A549 treated with Hydrocortisone at 1 μM for 4 hours (cell line): ENCODE measurements around the gene GDF15. TPM values are rescaled to one million over a fixed set of nuclear protein-coding genes. Genes with fewer than 3 reads are reported as not detected.

Source experiments
- total RNA-seq: library from RNA; stranded (reverse); fragments of 200-300 nt; extraction: Qiagen RNA extraction; gene quantifications from 5 replicates; pipeline ENCODE4 v1.2.3, GENCODE V29; 2022

GDF15 gene, protein sequence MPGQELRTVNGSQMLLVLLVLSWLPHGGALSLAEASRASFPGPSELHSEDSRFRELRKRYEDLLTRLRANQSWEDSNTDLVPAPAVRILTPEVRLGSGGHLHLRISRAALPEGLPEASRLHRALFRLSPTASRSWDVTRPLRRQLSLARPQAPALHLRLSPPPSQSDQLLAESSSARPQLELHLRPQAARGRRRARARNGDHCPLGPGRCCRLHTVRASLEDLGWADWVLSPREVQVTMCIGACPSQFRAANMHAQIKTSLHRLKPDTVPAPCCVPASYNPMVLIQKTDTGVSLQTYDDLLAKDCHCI
- 11.9 to 24.9 TPM (median 20.6 TPM) in 5 replicates for total RNA-seq

DNA sequence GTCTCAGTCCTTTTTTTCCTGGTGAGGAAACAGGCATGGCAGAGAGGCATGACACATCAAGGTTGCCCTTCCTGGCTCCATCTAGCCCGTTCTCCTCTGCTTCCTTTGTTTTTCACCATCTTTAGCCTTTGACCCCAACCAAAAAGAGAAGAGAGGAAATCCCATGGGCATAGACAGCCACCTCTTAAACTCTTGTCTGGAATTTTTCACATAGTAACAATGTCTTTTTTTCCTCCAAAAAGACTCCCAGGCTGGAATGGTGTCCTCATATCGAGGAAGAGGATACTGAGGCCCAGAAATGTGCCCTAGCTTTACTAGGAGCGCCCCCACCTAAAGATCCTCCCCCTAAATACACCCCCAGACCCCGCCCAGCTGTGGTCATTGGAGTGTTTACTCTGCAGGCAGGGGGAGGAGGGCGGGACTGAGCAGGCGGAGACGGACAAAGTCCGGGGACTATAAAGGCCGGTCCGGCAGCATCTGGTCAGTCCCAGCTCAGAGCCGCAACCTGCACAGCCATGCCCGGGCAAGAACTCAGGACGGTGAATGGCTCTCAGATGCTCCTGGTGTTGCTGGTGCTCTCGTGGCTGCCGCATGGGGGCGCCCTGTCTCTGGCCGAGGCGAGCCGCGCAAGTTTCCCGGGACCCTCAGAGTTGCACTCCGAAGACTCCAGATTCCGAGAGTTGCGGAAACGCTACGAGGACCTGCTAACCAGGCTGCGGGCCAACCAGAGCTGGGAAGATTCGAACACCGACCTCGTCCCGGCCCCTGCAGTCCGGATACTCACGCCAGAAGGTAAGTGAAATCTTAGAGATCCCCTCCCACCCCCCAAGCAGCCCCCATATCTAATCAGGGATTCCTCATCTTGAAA is at the start of gene GDF15:
TSS of gene GDF15 (plus strand) at position 484 of the 868 bp plus-strand sequence. CDS start at position 516, 32 bp downstream.

DNA sequence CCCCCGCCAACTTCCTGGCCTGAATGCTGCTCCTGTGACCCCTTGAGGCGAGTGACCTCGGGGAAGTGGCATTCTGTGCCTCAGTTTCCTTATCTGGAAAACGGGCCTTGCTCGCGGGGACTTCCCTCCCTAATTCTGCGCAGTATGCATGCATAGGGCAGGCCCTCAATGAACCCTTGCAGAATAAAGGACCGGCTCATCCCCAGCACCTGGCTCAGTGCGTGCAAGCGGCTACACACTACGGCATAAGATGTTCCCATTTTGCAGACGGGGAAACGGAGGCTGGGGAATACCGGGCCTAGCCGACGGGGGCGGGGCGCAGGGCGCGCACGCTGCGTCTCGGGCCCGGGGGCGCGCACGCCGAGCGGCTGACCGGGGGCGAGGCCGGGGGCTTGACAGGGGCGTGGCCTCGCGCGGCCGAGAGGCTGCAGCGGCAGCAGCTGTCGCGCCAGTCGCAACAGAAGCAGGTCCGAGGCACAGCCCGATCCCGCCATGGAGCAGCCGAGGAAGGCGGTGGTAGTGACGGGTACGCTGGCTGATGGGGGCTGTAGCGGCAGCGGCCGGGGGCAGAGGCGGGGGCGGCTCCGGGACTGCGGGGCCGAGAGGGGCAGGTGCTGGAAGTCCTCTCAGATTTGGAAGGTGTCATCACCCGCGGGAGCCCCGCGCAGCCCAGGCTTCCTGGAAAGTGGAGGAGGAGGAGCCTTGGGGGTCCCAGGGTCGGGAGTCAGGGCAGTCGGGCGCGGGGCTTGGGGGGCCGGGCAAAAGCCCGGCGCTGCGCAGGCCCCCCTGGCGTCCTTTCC is 45.6 kb upstream of the GDF15 start, which contains the start of gene PGPEP1:
TSS of gene PGPEP1 (plus strand) at position 409 of the 800 bp plus-strand sequence. CDS start at position 493, 84 bp downstream.

GRCh38 chr19:18397242-18398202 is 11.6 kb downstream of the GDF15 start, which contains the start of gene LRRC25:
Gene LRRC25, minus strand, starts transcription at chr19:18397622. Its CDS starts 659 bp downstream, at chr19:18396963.

GRCh38 chr19:18419195-18419698 is 33.3 kb downstream of the GDF15 start, which contains the start of gene SSBP4:
Gene SSBP4, plus strand, starts transcription at chr19:18419398. Its CDS starts 251 bp downstream, at chr19:18419649.

GRCh38 chr19:18437491-18438330 is 51.8 kb downstream of the GDF15 start, which contains the start of gene ISYNA1:
Gene ISYNA1, minus strand, starts transcription at chr19:18438133. Its CDS starts 154 bp downstream, at chr19:18437979.

Other genes starting within 250 kb of the GDF15 start
- gene PIK3R2, start 233.0 kb upstream of the GDF15 start, total RNA-seq: 2.0 to 13.2 TPM (median 10.1 TPM) in 5 replicates
- gene IFI30, start 212.3 kb upstream of the GDF15 start, total RNA-seq: 11.4 to 18.5 TPM (median 15.0 TPM) in 5 replicates
- 8.5 to 12.0 TPM (median 11.4 TPM) in 5 replicates for gene MPV17L2, start 192.9 kb upstream of the GDF15 start, total RNA-seq
- 0.38 to 0.86 TPM (median 0.75 TPM) in 5 replicates for gene RAB3A, start 182.1 kb upstream of the GDF15 start, total RNA-seq
- 0.20 to 0.63 TPM (median 0.33 TPM) in 5 replicates for gene PDE4C, start 159.7 kb upstream of the GDF15 start, total RNA-seq
- 0.58 to 1.0 TPM (median 0.78 TPM) in 5 replicates for gene IQCN, start 111.7 kb upstream of the GDF15 start, total RNA-seq
- gene JUND, start 104.5 kb upstream of the GDF15 start, total RNA-seq: 21.8 to 47.6 TPM (median 41.7 TPM) in 5 replicates
- 199 to 250 TPM (median 235 TPM) in 5 replicates for gene LSM4, start 63.1 kb upstream of the GDF15 start, total RNA-seq
- gene PGPEP1, start 45.6 kb upstream of the GDF15 start, total RNA-seq: 2.3 to 3.5 TPM (median 2.8 TPM) in 5 replicates
- not detected in 5 replicates for gene LRRC25, start 11.5 kb downstream of the GDF15 start, total RNA-seq
- 31.8 to 51.7 TPM (median 46.8 TPM) in 5 replicates for gene SSBP4, start 33.2 kb downstream of the GDF15 start, total RNA-seq
- gene ISYNA1, start 52.0 kb downstream of the GDF15 start, total RNA-seq: 25.7 to 42.9 TPM (median 40.8 TPM) in 5 replicates
- 4.4 to 5.9 TPM (median 5.2 TPM) in 5 replicates for gene ELL, start 135.9 kb downstream of the GDF15 start, total RNA-seq
- 131 to 154 TPM (median 146 TPM) in 5 replicates for gene FKBP8, start 157.4 kb downstream of the GDF15 start, total RNA-seq
- gene KXD1, start 171.7 kb downstream of the GDF15 start, total RNA-seq: 85.3 to 105 TPM (median 101 TPM) in 5 replicates
- gene UBA52, start 185.7 kb downstream of the GDF15 start, total RNA-seq: 920 to 1,228 TPM (median 1,167 TPM) in 5 replicates
- 31.4 to 59.2 TPM (median 55.1 TPM) in 5 replicates for gene REX1BD, start 202.6 kb downstream of the GDF15 start, total RNA-seq
- 3.8 to 8.7 TPM (median 5.1 TPM) in 5 replicates for gene CRLF1, start 220.6 kb downstream of the GDF15 start, total RNA-seq
- 3.8 to 7.0 TPM (median 5.9 TPM) in 5 replicates for gene TMEM59L, start 226.7 kb downstream of the GDF15 start, total RNA-seq